22Rv1 (cell line): ENCODE measurements around the gene CDCA7L.

Experiments used
- CTCF ChIP-seq: fragments of 450-650 bp; IDR thresholded peaks from 2 replicates; pipeline ENCODE4 v1.5.1; 2017; ENCODE audit warnings: mild to moderate bottlenecking
- ZFX ChIP-seq: fragments of 450-650 bp; IDR thresholded peaks from 2 replicates; pipeline ENCODE4 v1.6.1; 2017; ENCODE audit warnings: antibody characterized with exemption, borderline replicate concordance

- TF ChIP-seq CTCF (no peak), ZFX (no peak)
Measured at GRCh38 chr7:21939858-21940372, 5.8 kb downstream of the CDCA7L start.
